Camera-type eye (tissue), 1 donor: ENCODE measurements around the gene RBMY1A1. TPM values are rescaled to one million over a fixed set of nuclear protein-coding genes. Genes with fewer than 3 reads are reported as not detected.

Experiments
- total RNA-seq: library from RNA; depleted of rRNA; stranded (reverse); fragments of >200 nt; gene quantifications from one replicate; pipeline ENCODE4 v1.2.3, GENCODE V29; 2014

RBMY1A1 gene
- not detected for total RNA-seq

GRCh38 chrY:21534579-21534978 is at the start of gene RBMY1A1:
TSS of gene RBMY1A1 (plus strand) at chrY:21534879. CDS start at chrY:21536892, 2,013 bp downstream.

GRCh38 chrY:21511038-21511437 is 23.6 kb upstream of the RBMY1A1 start, which contains the start of gene RBMY1B:
TSS of gene RBMY1B (plus strand) at chrY:21511338. CDS start at chrY:21513351, 2,013 bp downstream.

Other genes starting within 250 kb of the RBMY1A1 start
- gene RBMY1B, start 23.5 kb upstream of the RBMY1A1 start, total RNA-seq, result not detected